Measurements from ENCODE around the gene CD4.

DNA sequence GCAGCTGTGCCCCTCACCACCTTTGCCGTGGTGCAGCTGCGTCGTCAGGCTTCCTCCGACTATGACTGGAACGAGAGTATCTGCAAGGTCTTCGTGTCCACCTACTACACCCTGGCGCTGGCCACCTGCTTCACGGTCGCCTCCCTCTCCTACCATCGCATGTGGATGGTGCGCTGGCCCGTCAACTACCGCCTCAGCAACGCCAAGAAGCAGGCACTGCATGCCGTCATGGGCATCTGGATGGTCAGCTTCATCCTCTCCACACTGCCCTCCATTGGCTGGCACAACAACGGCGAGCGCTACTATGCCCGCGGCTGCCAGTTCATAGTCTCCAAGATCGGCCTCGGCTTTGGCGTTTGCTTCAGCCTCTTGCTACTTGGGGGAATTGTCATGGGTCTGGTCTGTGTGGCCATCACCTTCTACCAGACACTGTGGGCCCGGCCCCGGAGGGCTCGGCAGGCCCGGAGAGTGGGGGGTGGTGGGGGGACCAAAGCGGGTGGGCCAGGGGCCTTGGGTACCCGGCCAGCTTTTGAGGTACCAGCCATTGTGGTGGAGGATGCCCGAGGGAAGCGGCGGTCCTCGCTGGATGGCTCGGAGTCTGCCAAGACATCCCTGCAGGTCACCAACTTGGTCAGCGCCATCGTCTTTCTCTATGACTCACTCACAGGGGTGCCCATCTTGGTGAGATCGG is 34.9 kb downstream of the CD4 start:
- TF ChIP-seq, protein P1, sequence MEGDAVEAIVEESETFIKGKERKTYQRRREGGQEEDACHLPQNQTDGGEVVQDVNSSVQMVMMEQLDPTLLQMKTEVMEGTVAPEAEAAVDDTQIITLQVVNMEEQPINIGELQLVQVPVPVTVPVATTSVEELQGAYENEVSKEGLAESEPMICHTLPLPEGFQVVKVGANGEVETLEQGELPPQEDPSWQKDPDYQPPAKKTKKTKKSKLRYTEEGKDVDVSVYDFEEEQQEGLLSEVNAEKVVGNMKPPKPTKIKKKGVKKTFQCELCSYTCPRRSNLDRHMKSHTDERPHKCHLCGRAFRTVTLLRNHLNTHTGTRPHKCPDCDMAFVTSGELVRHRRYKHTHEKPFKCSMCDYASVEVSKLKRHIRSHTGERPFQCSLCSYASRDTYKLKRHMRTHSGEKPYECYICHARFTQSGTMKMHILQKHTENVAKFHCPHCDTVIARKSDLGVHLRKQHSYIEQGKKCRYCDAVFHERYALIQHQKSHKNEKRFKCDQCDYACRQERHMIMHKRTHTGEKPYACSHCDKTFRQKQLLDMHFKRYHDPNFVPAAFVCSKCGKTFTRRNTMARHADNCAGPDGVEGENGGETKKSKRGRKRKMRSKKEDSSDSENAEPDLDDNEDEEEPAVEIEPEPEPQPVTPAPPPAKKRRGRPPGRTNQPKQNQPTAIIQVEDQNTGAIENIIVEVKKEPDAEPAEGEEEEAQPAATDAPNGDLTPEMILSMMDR (IDR thresholded peaks at IDR 0.05), result no peak
- TF ChIP-seq POLR2A (IDR thresholded peaks at IDR 0.05), result no peak
